ENCODE measurements around the gene IFNA13. TPM values are rescaled to one million over a fixed set of nuclear protein-coding genes. Genes with fewer than 3 reads are reported as not detected.
"Not testable (repeated sequence)": the region's sequence is repeated elsewhere in the genome, so short reads cannot be mapped to it uniquely, and the experiment has no call there.

Gene IFNA13
- not detected in 2 replicates for total RNA-seq (2014; rRNA removed; shearing (Covaris generic))

DNA sequence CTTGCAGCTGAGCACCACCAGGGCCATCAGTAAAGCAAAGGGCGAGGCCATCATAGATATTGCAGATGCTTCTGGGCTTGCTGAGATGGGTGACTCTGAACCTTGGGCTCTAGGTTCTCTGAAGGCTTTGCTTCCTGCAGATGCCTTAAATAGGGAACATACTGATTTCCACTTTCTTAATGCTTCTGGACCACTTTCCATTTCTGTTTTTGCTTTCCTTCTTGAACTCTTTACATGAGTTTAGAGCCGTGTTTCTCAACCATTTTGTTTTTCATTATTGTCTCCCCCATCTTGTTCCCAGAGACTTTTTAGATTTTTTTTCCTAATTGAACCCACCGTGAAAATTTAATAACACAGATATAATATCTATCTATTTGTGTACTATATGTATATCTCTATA is at the start of gene IFNA13:
IFNA13 (minus strand) TSS at position 101 of the 400 bp plus-strand sequence; CDS start at position 54, 47 bp downstream.
- in situ Hi-C loops (cut with HindIII; ENCODE audit: low sequenced_read_pairs), result no loop called here
- DNase-seq (ENCODE audit: low spot score), result no peak

DNA sequence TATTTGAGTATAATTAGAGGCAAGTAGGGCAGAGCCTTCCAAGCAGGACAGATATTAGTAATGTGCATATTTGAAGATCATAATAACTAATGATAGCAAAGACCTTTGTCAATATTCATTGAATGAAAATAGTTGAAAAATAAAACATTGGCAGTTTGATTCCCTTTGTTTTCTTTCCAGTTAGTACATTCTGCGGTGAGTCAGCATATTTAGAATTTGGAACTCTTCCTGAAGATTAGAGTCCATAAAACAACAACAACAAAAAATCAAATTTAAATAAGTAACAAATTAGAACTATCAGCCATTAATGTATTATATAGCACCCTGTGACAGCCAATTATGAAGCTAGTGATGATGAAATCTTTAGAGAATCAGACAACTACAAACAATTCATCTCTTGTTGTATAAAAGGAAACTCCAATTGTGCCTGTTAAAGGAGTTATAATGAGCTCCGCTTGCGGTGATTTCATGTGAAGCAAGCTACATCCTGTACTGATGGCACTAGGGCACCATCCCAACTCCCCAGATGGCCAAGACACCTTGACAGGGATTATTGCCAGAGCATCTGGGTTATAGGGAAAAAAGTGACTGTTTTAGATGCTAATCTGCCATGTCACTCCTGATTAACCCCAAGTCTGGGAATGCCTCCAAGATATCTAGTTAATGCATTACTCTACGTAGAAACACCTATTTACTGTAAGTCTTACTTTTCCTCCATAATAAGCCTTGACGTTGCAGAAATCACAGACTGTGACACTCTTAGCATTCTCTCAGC is 47.8 kb upstream of the IFNA13 start:
- in situ Hi-C loops (cut with HindIII; ENCODE audit: low sequenced_read_pairs), result no loop called here
- DNase-seq (ENCODE audit: low spot score), result peak; percentile 96

DNA sequence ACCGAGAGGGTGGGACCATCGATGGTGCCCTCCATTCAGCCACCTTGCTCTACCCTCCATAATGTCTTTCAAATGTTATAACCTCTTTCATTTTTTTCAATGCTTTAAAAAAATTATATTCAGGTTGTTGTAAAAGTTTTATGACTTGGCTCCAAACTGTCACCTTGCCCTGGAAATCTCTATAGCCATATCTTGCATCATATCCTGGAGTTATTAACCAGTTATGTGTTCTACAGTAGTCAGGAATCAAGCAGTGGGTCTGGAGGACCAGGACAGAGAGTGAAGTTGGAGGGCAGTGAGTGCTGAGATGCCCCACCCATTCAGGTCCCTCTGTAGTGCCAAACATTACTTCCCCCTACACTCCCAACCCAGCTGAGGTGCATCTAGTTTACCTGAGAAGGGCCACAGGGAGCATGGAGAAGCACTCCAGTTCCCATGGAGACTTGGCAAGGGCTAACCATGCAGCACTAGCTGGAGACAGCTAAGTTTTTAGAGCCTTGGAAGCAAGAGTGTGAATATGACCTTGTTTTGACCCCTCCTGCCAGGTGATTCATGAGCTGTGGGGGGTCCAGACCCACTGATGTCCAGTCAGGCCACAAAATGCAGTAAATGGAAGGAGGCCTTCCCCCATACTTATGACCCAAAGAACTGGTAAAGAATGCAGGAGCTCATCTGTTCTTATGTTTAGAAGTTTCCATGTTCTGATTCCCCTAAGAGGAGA is 46.5 kb upstream of the IFNA13 start:
- DNase-seq (ENCODE audit: low spot score), result no peak
- in situ Hi-C loops (cut with HindIII; ENCODE audit: low sequenced_read_pairs), result no loop called here

DNA sequence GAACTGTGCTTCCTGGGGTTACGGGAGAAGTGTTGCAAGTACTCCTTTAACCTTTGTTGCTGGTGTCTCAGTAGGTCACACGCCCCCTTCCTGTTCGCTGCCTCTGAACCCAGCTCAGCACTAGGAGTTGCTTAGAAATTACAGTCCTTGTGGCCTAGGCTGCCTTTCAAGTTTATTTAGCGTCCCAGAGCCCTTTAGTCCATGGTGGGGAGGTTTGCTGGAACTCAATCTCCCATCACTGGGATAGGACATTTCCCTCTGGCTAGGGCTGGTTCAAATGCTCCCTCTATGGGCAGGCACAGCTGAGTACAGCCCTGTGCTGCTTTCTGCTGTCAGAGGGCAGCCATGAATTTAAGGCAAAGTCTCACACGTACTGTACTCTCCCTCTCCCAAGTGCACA is 45.8 kb upstream of the IFNA13 start:
- in situ Hi-C loops (cut with HindIII; ENCODE audit: low sequenced_read_pairs), result no loop called here
- no peak for DNase-seq (ENCODE audit: low spot score)

DNA sequence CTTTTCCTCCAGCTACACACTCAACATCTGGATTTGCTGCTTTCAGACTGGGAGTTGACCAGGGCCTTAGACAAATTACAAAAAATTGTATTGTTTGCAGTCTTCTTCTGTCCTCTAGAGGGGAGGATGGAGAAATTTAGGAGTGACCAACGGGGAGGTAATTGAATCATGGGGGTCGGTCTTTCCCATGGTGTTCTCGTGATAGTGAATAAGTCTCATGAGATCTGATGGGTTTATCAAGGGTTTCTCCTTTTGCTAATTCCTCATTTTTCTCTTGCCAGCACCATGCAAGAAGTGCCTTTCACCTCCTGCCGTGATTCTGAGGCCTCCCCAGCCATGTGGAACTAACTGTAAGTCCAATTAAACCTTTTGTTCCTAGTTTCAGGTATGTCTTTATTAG is 45.3 kb upstream of the IFNA13 start:
- in situ Hi-C loops (cut with HindIII; ENCODE audit: low sequenced_read_pairs), result no loop called here
- DNase-seq (ENCODE audit: low spot score), result peak; percentile 16

DNA sequence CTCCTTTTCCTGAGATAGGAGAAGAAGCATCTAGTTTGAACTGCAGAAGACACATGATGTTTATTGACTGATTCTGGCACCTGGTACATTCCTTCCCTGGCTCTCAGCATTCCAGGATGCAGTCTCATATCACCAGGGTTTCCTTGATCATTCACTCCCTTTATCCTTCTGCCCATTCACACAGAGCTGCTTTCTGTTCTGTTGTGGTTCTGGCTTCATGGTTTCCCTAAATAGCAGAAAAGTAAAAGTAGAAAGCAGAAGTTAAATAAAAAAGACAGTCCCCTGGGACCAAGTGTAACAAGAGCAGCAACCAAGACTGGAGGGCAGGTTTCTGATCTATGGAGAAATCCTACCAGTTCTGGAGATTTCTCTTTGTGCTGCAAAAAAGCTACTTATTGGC is 44.2 kb upstream of the IFNA13 start:
- DNase-seq (ENCODE audit: low spot score), result no peak
- in situ Hi-C loops (cut with HindIII; ENCODE audit: low sequenced_read_pairs), result no loop called here

DNA sequence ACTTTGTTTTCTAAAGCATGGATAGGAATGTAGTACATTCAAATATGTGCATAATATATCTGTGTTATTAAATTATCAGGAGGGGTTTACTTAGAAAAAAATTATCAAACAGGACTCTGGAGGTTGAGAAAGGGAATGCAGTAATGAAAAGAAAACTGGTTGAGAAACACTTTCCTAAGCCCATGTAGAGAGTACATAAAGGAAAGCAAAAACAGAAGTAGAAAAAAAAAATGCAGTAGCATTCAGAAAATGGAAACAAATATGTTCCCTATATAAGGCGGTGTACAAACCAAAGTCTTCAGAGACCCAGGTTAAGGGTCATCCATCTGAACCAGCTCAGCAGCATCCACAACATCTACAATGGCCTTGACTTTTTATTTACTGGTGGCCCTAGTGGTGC is 41.0 kb upstream of the IFNA13 start, which contains the start of gene IFNA8:
IFNA8 (plus strand) TSS at position 301 of the 400 bp plus-strand sequence; CDS start at position 361, 60 bp downstream.
- no peak for DNase-seq (ENCODE audit: low spot score)
- in situ Hi-C loops (cut with HindIII; ENCODE audit: low sequenced_read_pairs), result no loop called here

DNA sequence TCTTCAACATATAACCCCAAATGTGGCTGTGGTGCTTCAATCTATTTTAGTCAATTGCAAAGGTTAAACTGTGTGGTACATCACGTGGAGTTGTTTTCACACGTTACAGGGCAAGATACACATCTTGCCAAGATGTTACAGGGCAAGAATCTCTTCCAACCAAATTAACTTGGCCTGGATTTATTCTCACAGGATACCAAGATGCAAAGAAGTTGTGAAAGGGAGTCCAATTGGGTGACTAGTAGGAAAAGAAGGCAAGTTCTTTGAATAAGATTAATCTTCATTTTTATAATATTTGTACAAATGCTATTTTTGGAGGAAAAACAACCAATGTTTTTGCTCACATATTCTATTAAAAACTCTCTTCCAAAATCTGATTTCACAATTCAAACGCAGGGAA is 36.3 kb upstream of the IFNA13 start:
- no peak for DNase-seq (ENCODE audit: low spot score)
- in situ Hi-C loops (cut with HindIII; ENCODE audit: low sequenced_read_pairs), result no loop called here

DNA sequence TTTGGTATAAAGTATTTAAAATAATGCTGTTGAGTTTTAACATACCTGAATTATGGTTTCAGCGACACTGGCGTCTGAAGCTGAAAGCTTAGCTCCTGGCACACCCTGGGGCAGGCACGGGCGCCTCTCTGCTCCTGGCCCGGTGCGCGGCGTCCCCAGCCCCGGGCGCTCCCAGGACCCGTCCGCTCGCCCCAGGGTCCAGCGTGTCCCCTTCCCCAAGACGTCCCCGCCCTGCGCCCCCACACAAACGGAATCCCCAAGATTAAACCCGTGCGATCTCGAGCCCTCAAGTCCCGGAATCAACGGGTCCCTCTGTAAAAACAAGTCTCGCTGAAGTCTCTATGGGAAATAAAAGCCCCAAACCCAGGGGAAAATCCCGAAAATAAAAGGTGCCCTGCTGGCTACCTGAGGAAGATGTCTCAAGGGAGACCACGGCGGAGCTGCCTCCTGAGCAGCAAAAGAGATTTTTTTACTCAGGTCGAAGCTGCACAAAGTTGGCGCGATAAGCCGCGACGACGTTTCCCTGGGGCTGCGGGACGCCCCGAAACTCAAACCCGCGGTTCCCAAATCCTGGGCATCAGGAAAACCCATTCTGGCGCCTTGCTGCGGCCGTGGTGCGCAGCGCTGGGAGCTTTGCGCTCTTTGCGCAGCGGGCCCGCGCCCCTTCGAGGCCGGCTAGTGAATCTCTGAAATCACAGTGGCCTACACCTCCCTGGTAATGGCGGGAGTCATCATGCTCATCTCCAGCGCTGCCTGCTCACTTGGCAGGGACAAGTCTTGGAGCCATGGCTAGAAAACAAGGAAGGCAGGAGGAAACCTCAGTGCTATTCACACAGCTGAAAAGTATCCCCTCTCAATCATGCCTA is 34.8 kb upstream of the IFNA13 start:
- in situ Hi-C loops (cut with HindIII; ENCODE audit: low sequenced_read_pairs), result no loop called here
- peak; percentile 50 for DNase-seq (ENCODE audit: low spot score)

DNA sequence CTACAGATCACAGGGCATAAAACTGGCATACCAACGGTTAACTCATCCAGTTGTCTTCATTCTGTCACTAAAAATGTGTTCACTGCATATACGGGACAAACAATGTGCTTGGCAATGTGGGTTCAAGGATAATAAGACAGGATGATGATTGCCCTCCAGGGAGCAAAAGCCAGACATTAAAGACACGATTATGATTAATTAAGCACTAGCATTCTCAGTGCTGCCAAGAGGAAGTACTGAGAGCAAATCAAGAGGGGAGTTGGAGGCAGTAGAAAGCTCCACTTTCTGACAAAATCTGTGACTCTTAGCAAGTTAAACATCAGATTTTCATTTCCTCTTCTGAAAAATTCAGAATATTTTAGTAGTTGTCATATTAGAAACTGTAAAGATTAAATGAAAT is 32.1 kb upstream of the IFNA13 start:
- in situ Hi-C loops (cut with HindIII; ENCODE audit: low sequenced_read_pairs), result no loop called here

DNA sequence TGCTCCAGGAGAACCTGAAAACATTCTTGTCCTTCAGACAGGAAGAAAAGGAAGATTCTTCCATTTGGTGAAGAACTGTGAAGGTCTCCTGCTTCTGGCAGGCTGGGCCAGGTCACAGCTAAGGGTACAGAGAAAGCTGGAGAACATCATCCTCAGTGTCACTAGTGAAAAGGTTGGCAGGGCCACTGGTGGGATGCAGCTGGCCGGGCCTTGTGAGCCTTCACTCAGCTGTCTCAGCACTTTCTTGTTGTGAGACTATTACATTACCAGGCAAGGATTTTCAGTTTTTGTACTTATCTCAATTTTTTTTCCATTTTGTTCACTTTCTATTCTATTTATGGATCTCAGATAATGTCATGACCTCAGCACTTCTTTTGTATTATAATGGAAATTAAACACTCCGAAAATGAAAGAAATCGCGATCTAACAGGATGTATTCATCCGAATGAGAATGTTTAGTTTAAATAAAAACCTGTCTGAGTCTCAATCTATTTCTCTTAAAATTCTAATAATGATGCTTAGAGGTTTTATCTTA is 31.2 kb upstream of the IFNA13 start:
- no peak for DNase-seq (ENCODE audit: low spot score)
- in situ Hi-C loops (cut with HindIII; ENCODE audit: low sequenced_read_pairs), result no loop called here

More for the DNA sequence above, 32.1 kb upstream of the IFNA13 start:
- no peak for DNase-seq (ENCODE audit: low spot score)

DNA sequence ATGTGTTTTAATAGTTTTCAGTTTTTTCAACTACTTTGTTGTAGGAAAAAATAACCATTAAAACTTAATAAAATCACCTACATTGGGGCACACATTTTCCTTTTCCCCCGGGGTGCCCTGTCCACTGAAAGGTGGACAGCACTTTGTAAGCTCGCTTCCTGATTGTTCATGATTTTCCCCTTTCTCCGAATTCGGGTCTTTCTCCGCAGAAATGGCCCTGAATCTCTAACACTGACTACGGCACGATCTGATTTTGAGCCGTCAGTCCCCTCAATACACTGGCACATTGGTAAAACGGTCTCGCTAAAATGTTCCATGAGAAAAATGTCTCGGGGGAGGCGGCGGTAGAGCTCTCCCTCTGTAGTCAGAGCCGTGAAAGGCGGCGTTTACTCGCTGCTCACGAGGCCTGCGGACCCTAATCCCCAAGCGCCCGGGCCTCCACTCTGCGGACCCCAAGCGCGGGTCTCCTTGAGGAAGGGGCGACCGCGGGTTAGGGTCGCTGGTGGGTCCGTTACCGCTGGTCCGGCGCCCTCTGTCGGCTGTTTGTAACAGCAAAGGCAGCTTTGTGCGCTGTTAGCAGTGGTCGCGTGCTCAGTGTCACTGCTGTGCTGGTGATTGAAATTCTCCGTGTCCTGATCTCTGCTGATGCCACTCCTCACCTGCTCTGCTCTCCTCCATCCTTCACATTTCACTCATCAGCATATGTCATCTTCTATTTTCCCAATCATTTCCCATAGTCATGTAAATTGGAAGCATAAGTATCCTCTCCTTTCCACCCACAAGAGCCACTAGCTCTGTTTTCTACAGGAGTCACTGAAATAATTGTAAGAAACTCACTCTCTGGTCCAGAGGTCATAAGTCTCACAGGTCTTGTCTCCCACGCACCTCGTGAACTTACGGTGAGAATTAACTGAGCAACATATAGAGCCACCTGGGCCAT is 28.2 kb upstream of the IFNA13 start:
- DNase-seq (ENCODE audit: low spot score), result peak; percentile 71
- in situ Hi-C loops (cut with HindIII; ENCODE audit: low sequenced_read_pairs), result no loop called here

DNA sequence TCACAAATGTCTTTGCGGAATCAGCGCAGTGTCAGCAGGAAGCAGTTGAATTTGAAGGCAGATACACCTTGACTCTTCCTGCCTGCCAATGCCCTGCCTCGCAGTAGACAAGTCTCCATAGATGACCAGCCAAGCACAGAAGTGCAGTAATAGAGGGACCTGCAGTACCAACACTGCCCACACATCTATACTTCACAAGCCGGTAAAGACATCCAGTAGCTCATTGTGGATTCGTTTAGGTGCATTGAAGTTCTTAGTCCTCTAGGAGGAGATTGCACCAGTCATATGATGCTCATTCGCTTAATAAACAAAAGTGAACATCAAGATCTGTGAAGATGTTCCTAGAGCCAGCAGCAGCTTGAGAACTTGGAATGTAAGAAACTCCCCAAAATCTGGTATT is 24.4 kb upstream of the IFNA13 start:
- in situ Hi-C loops (cut with HindIII; ENCODE audit: low sequenced_read_pairs), result no loop called here

DNA sequence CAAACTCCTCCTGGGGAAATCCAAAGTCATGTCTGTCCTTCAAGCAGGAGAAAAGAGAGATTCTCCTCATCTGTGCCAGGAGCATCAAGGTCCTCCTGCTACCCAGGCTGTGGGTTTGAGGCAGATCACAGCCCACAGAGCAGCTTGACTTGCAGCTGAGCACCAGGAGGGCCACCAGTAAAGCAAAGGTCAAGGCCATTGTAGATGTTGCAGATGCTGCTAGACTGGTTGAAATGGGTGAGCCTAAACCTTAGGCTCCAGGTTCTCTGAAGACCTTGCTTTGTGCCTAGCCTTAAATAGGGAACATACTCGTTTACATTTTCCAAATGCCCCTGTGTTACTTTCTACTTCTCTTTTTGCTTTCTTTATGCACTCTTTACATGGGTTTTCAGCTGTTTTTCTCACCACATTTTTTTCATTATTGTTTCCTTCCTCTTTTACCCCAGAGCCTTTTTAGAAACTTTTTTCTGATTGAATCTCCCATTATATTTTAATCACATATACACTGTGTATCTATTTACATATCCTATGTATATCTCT is 17.3 kb upstream of the IFNA13 start, which contains the start of gene IFNA2:
IFNA2 (minus strand) TSS at position 268 of the 540 bp plus-strand sequence; CDS start at position 199, 69 bp downstream.
- no peak for DNase-seq (ENCODE audit: low spot score)
- in situ Hi-C loops (cut with HindIII; ENCODE audit: low sequenced_read_pairs), result no loop called here

More for the DNA sequence above, 24.4 kb upstream of the IFNA13 start:
- DNase-seq (ENCODE audit: low spot score), result peak; percentile 9

DNA sequence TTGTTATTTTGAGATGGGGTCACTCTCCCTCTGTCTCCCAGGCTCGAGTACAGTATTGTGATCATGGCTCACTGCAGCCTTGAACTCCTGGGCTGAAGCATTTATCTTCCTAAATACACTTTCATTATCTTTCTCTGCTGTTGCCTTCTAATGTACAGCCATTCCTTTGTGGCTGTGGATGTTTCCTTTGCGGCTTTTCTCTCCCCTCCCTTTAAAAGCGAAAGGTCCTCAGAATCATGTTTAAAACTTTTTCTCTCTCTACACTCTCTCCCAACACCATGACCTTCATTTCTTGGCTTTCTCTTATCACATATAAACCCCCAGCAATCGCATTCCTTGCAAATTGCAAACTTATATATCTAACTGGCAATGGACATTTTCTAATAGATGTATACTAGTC is 15.8 kb upstream of the IFNA13 start:
- DNase-seq (ENCODE audit: low spot score), result no peak
- in situ Hi-C loops (cut with HindIII; ENCODE audit: low sequenced_read_pairs), result no loop called here

DNA sequence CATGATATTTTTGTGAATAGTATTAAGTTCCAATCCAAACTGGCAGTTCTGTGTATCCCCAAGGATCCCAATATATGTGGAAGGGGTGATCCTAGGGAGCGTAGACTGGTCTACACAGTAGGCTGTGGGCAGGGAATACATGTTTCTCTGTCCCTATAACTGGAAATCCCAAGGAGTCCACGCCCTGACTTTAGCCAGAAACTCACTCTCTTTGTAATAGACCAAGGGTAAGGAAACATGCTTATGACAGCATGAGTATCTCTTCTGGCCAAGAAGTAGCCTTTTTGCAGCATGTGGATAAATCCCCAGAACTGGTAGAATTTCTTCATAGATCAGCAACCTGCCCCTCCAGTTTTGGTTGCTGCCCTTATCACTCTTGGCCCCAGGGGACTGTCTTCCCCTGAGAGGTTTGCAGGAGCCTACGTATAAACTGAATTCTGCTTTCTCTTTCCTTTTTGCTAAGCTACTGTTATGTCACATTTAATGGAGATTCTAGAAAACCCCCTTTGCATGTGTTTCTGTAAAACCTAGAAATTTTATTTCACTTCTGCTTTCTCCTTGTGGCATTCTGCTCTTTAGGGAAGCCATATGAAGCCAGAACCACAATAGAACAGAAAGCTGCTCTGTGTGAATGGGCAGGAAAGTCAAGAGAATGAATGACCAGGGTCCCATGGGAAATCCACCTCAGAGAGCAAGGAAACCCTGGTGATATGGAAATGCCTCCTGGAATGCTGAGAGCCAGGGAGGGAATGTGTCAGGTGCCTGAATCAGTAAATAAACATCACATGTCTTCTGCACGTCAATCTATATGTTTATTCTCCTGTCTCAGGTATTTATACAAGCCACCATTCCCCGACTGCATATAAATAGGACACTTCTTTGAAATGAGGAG is 13.8 kb upstream of the IFNA13 start:
- no peak for DNase-seq (ENCODE audit: low spot score)
- in situ Hi-C loops (cut with HindIII; ENCODE audit: low sequenced_read_pairs), result no loop called here

DNA sequence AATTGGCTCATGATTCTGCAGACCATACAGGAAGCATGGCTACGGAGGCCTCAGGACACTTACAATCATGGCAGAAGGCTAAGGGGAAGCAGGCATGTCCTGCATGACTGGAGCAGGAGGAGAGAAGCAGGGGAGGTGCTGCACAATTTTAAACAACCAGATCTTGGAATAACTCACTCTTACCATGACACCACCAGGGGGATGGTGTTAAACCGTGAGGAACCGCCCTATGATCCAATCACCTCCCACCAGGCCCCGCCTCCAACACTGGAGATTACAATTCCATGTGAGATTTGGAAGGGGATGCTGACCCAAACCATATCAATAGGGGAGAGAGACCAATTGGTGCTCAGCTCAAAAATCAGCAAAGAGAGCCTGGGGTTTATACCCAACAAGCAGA is 3.6 kb upstream of the IFNA13 start:
- in situ Hi-C loops (cut with HindIII; ENCODE audit: low sequenced_read_pairs), result not testable (repeated sequence)

More for the DNA sequence above, 3.6 kb upstream of the IFNA13 start:
- not testable (repeated sequence) for DNase-seq (ENCODE audit: low spot score)

All from G401 (cell line).